Measurements from ENCODE around the gene INO80C. TPM values are rescaled to one million over a fixed set of nuclear protein-coding genes. Genes with fewer than 3 reads are reported as not detected.

INO80C gene
- polyA plus RNA-seq, 5 donors = 30.3 to 37.5 (median 35.4) TPM

DNA sequence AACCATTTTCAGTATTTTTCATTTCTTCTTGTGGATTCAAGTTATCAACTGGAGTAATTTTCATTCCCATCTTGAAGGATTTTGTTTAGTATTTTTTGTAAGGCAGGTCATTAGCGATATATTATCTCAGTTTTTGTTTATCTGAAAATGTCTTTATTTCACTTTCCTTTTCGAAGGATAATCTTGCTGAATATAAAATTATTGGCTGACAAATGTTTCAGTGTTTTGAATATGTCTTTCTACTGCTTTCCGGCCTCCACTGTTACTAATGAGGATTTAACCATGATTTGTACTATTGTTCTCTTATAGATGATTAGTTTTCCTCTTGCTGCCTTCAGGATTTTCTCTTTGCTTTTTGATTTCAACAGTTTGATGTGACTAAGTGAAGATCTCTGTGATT lies 62.4 kb downstream of the INO80C start:
- no peak for DNase-seq

DNA sequence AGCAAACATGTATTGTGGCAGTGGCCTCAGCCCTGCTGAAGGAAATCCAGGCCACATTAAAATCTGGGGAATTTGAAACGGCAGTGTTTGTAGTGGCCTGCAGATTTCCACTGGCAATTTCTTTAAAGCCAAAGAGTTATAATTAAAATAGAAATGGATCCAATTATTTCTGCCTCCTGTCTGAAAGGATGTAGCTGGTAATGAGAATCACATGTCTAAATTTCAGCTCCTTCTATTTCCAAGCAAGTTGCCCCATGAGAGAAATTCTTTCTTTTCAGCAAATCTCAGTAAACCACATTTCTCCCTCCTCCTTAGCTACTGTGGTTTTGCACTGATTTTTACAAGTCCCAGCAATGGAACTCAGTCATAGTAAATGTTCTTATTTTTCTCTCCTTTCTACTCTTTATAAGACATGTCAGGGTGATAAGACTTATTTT lies 65.2 kb downstream of the INO80C start:
- DNase-seq = no peak

DNA sequence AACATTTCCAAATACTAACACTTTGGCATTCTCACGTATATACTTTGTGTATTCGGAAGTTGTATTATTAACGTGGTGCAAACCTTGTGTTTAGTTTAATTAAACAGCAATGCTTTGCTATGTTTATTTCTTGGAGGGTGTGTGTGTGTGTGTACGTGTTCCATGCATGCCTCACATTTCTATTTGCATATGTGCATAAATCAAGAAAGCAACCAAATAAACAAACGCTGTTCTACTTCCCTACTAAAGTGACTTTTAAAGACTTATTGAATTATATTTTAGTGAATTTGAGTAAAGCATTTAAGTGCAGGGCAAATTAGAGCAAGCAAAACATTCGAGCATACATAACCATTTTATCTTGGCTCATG lies 66.4 kb downstream of the INO80C start:
- no peak for DNase-seq

DNA sequence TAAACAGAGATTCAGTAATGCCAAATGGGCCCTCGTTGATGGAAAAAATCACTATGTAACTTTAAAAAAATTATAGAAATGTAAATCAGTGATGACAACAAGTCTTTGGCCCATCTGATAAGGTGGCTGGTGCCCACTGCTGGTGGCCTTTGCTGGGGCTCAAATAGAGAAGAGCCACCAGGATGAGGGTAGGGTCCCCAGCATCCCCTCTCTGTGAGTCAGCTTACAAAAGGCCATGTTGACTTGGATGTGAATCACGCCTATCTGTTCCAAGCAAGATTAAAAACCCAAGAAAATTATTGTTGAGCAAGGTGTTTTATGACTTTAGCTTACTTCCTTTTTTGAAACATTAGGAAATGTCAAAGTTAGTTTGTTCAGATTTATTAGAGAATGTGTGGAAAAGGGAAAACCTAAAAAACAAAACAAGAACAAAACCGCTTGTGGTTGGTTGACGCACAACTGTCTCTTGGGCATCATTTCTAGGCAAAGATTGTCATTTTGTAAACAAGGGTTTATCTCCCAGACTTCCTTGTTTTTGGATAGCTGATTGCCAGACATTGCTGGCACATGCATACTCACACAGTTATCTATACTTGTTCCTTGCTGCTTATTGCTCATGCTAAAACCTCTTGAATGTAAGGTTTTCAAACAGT lies 66.9 kb downstream of the INO80C start:
- no peak for DNase-seq

- no peak for DNase-seq
Observed at GRCh38 chr18:35426786-35427185, 71.0 kb downstream of the INO80C start.

DNA sequence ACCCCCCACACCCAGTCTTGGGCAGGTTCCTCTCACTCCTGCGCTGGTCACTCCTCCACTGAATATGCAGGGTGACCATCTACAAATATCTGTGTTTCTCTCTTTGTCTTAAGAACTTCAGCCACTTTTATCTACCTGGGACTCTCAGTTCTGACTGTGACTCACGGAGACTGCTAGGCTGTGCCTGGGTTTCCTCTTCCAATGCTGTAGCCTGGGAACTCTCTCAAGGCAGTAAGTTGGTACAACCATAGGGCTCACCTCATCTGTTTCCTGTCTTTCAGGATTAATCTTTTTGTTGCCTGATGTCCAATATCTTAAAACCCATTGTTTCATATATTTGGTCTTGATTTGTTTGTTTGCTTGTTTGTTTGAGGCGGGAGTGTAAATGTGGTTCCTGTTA lies 73.4 kb downstream of the INO80C start:
- DNase-seq = no peak

GRCh38 chr18:35422237-35422636 lies 75.5 kb downstream of the INO80C start:
- no peak for DNase-seq

- DNase-seq = no peak
Observed at GRCh38 chr18:35418610-35419009, 79.2 kb downstream of the INO80C start.

Other genes with a start within 250 kb of the INO80C start
- 10 to 100 TPM; 39.9 to 69.5 (median 61.6) TPM for gene ZSCAN30, start 207.7 kb downstream of the INO80C start, polyA plus RNA-seq (ENCODE audit: insufficient read depth in 1 of 5, insufficient read length in 5 of 5, low replicate concordance in 1 of 5)
- gene ZNF24, start 153.5 kb downstream of the INO80C start, polyA plus RNA-seq (ENCODE audit: insufficient read depth in 1 of 5, insufficient read length in 5 of 5, low replicate concordance in 1 of 5) = 10 to 100 TPM; 50.0 to 79.5 (median 68.8) TPM
- gene ZNF396, start 120.6 kb downstream of the INO80C start, polyA plus RNA-seq (ENCODE audit: insufficient read depth in 1 of 5, insufficient read length in 5 of 5, low replicate concordance in 1 of 5) = 1 to 10 TPM; 2.8 to 3.8 (median 3.0) TPM
- gene GALNT1, start 83.8 kb upstream of the INO80C start, polyA plus RNA-seq (ENCODE audit: insufficient read depth in 1 of 5, insufficient read length in 5 of 5, low replicate concordance in 1 of 5) = 100 to 1,000 TPM in 4 of 5 donors, 10 to 100 TPM in 1; 84.7 to 129 (median 108) TPM